Left forelimb (tissue), 1 donor: Measurements from ENCODE around the gene OR10A4.
"Not testable (repeated sequence)": the region's sequence is repeated elsewhere in the genome, so short reads cannot be mapped to it uniquely, and the experiment has no call there.

Experiments used
- DNase-seq: peaks from one replicate; pipeline ENCODE4 v3.0.0-alpha.2; 2018; ENCODE audit warnings: low spot score

The OR10A4 gene

DNA sequence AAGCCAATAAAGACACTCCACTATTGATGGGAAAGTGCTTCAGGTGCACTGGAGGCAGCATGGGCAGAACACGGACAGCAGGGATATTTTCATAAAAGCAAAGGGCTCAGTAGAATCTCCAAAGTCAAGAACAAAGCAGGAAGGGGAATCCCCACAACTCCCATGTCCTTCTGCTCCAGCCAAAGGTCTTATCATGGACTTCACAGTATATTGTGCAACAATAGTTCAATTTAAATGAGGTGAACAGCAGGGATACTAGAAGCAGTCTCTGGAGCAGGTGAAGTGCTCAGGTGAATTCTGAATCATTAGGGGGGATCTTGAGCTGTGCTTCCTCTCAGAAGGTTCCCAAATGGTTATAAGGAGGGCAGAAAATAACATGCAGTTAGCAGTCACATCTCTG lies 22.5 kb downstream of the OR10A4 start:
- DNase-seq: no peak

DNA sequence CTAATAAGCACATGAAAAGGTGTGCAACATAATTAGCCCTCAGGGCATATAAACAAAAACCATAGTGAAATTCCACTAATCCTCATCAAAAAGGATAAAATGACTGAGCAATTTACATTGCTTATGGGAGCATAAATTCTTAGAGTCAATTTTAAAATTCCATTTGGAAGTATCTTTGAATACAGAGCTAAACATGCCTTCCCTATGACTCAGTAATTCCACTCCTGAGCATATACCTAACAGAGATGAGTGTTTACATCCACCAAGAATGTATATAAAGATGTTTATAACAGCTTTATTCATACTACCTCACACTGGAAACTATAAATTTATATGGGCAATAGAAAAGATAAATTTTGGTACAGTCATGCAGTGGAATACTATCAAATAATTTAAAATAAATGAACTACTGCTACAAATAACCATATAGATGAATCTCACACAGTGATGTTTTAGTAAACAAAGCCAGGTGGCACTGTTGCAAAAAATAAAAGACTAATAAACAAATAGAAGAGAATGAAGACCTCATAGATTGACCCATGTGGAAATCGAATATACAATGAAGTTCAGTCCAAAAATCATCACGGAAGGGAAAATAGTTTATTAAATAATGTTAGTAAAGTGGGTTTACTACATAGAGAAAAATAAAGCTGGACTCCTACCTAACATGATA lies 24.0 kb downstream of the OR10A4 start:
- no peak for DNase-seq

DNA sequence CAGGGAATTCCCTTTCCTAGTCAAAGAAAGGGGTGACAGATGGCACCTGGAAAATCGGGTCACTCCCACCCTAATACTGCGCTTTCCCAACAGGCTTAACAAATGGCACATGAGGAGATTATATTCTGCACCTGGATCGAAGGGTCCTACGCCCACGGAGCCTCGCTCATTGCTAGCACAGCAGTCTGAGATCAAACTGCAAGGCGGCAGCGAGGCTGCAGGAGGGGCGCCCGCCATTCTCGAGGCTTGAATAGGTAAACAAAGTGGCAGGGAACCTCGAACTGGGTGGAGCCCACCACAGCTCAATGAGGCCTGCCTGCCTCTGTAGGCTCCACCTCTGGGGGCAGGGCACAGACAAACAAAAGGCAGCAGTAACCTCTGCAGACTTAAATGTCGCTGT lies 28.4 kb downstream of the OR10A4 start:
- not testable (repeated sequence) for DNase-seq

DNA sequence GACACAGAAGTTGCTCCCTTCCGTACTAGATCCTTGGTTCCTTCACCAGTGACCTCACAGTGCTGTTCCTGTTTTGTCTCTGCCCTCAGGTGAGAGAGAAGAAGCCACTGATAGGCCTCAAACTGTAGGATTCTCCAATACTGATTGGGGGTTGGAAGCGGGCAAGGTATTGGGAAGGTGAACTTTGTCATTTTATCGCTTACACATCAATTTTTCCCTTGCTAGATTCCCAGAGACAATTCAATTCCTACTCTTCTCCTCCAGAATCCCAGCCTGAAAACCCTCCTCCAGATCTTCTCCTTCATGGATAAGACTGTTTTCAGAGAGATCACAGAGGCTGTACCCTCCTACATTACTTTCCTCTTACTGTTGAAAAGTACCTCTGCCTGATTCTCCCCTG lies 35.0 kb downstream of the OR10A4 start:
- no peak for DNase-seq

DNA sequence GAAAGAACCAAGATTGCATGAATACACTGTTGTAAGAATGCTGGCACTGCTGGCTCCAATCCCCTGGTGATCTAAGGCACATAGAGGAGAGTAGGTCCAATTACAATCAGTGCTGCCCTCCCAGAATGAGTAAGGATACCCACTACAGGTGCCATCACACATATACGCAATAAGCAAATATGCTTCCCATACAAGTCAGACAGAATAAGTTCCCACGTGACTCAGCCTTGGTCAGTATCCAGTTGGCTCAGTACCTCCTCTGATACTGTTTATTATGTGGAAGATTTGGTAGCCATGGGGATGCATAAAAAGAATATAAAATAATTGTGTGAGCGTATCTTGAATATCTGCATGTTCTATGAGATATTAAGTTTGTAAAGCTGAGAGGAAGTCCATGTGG lies 35.5 kb downstream of the OR10A4 start:
- no peak for DNase-seq

DNA sequence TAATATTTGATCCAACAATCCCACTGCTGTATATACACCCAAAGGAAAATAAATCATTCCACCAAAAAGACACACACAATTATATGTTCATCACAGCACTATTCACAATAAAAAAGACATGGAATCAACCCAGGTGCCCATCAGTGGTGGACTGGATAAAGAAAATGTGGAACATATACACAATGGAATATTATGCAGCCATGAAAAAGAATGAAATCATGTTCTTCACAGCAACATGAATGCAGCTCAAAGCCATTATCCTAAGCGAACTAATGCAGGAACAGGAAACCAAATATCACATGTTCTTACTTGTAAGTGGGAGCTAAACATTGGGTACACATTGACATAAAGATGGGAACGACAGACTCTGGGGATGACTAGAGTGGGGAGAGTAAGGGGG lies 43.3 kb downstream of the OR10A4 start:
- no peak for DNase-seq

DNA sequence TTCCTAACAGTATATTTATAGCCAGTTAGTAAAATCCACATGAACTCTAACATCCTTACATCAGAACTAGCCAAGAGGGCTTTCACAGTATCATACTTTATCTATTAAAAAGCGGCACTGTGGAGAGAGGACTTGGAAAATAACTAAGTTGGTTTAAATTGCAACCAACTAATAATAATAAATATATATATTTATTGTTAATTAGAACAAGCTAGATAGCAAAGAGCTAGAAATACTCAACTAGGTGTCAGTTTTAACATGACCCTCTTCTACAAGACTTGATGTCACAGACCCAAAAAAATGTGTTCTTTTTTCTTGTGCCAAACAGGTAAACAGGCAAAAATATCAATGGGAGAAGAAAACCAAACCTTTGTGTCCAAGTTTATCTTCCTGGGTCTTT lies 44.3 kb downstream of the OR10A4 start, which contains the start of gene OR2D3:
TSS of gene OR2D3 (plus strand) at position 301 of the 400 bp plus-strand sequence. CDS start at position 301, 0 bp downstream.
- no peak for DNase-seq

DNA sequence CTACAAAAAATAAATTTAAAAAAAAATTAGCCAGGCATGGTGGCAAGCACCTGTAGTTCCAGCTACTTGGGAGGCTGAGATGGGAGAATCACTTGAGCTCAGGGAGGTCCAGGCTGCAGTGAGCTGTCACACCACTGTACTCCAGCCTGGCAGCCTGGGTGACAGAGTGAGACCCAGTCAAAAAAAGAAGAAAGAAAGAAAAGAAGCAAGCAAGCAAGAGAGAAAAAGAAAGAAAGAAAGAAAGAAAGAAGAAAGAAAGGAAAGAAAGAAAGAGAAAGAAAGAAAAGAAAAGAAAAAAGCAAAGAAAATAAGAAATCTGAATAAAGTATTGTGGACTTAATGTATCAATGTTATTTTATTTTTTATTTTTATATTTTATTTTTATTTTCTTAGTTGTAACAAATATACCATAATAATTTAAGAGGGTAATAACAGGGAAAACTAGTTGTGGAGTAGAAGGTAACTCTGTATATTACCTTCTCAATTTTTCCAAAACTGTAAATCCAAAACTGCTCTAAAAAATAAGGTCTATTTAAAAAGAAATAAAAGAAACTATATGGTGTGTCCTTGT lies 48.7 kb downstream of the OR10A4 start:
- DNase-seq: no peak

DNA sequence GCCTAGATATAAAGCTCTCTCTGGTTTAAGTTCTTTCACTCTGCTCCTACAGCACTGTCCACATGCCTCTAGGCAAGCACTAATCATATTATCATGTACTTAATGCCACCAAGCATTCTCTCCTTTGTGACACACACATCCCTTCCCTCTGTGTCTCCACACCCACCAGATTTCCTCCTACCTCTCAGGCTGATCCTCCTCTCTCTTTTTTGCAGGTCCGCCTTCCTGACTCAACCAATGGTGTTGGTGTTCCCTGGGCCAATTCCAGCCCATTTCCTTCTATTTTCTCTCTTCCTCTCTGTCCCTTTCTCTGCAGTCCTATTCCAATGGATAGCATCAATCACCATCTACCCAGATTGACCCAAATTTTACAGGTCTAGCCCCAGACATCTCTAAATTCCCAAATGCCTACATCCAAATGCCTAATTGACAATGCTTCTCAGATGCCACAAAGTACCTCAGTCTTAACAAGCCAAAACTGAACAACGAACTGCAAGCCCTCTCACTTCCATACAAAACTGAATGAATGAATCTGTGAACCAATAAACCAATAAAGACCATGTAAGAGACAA lies 49.3 kb downstream of the OR10A4 start:
- DNase-seq: no peak

DNA sequence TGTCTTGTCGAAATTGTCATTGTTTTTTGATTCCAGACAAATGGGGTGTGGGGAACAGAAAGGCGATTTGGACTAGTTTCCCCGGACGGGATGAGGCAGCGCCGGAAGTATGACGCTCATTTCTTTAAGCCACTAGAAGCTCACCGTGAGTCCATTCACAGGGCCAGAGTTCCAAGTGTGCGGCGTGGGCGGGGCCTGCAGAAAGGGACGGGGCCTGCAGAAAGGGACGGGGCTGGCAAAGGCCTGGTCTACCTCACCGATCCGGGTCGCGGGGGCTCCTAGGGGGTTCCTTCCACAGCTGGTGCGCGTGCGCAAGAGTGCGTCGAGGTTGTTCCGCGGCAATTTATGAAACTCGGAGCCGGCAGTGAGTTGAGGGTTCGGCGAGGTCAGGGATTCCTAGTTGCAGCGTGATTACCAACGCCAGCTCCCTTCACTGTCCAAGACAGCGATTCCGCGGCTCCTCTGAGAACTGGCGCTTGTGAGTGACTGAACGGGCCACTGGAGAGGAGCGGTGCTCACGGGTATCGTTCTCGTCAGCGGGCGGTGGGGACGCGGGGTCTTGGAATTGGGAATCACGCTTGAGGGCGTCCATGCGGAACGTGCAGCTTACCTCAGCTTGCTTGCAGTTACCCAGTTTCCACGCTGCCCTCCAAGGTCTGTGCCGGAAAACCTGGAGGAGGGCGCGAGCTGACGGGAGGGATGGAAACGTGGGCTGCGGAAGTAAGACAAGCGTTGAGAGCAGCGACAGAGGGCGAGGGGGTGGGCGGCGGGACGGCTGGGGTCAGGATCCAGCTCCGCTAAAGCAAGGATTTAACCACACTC lies 50.0 kb downstream of the OR10A4 start, which contains the start of gene ZNF215:
TSS of gene ZNF215 (plus strand) at position 219 of the 822 bp plus-strand sequence. CDS start 5,847 bp downstream, outside the sequence.
- peak; percentile 85 for DNase-seq

DNA sequence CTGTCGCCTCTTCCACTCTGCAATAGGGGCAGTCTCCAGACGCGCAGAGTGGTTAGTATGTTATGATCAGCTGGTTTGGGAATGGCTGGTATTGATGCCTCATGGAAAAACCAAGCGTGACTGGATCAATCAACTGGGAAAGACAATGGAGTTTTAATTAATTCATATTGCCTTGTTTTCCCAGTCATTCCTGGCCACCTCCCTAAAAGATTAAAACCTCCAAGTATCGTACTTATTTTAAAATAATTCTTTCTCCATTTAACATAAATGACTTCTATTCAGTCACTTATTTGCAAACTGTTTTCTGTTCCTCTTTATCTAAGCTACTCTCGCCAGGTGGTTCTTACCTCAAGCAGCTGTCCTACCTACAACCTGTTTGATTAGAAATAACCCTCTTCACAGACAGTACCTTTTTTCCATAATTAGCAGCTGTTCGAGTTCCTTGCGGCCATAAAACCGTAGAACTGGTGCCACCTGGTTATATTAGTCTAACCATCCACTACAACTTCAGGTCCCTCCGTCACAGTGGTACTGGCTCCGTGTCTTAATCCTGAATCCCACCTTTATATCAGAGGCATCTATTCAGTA lies 50.7 kb downstream of the OR10A4 start:
- DNase-seq: no peak
